Liver (tissue), 3 donors: ENCODE measurements around the gene PPP1R1B.

ENCODE experiments used
- CTCF ChIP-seq: fragments of 150-350 bp; IDR thresholded peaks from 2 replicates; pipeline ENCODE4 v1.5.1; 2017; ENCODE audit warnings: improper control_type of control experiment, low read depth, low read length; ENCODE audit not compliant: missing input control
- GABPA ChIP-seq, 2 donors: IDR thresholded peaks in 1 of 2; conservative IDR thresholded peaks in 1 of 2; 2 replicates each; pipeline ENCODE4 v1.6.1; 2016; ENCODE audit warnings: antibody characterized with exemption in 2 of 2, mild to moderate bottlenecking in 1 of 2, moderate library complexity in 1 of 2
- JUND ChIP-seq, 2 donors: IDR thresholded peaks; 2 replicates each; pipeline ENCODE4 v1.6.1; 2016; ENCODE audit warnings: antibody characterized with exemption in 2 of 2
- RAD21 ChIP-seq, 2 donors: IDR thresholded peaks; 2 replicates each; pipeline ENCODE4 v1.6.1; 2016; ENCODE audit warnings: antibody characterized with exemption in 2 of 2, mild to moderate bottlenecking in 2 of 2
- TAF1 ChIP-seq: conservative IDR thresholded peaks from 2 replicates; pipeline ENCODE4 v1.6.1; 2016; ENCODE audit warnings: antibody characterized with exemption, mild to moderate bottlenecking
- donor health status: healthy.
- donor health status: healthy.

DNA sequence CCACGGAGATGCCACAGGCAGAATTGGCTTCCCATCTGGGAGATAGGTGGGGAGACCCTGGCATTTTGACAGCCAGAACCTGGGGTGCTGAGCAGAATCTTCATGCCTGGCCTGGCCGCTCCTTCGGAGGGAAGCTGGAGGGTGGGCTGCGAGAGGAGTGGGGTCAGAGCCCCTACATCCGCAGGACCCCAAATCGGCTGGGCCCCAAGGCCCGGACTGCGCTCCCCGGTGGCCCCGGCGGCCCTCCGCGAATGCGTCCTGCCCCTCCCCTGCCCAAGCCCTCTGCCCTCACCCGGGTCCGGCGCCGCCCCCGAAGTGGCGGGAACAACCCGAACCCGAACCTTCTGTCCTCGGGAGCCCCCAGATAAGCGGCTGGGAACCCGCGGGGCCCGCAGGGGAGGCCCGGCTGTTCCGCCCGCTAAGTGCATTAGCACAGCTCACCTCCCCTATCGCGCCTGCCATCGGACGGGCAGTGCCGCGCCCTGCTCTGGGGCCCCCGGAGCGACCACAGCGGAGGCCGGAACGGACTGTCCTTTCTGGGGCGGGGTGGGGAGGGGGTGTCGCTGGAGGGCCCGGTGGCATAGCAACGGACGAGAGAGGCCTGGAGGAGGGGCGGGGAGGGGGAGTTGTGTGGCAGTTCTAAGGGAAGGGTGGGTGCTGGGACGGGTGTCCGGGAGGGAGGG, 40.7 kb downstream of the PPP1R1B start:
- no peak for TF ChIP-seq JUND (IDR thresholded peaks at IDR 0.05)
- TF ChIP-seq CTCF, result no peak
- TF ChIP-seq RAD21 (IDR thresholded peaks at IDR 0.05), result no peak
- no peak for TF ChIP-seq GABPA (IDR thresholded peaks at IDR 0.05 in 1 of 2, conservative IDR thresholded peaks at IDR 0.05 in 1 of 2)
- TF ChIP-seq TAF1, result no peak
